Measurements from ENCODE around the gene MATK. TPM values are rescaled to one million over a fixed set of nuclear protein-coding genes. Genes with fewer than 3 reads are reported as not detected.

The MATK gene
- total and polyA plus RNA-seq, 4 donors, result 0.78 to 7.0 (median 1.8) TPM

GRCh38 chr19:3807131-3807480 lies 20.9 kb upstream of the MATK start:
- Histone ChIP-seq H3K36me3 (ENCODE audit: control insufficient read depth in 4 of 4, insufficient read depth in 3 of 4, low read depth in 1 of 4, low read length in 3 of 4) (no peaks in the 10 kb centered on the region), H3K4me3 (ENCODE audit: low read depth in 1 of 3, low read length in 3 of 3) (no peak overlapping the region), H3K9me3 (ENCODE audit: control insufficient read depth in 4 of 4, low read length in 3 of 4) (no peaks in the 10 kb centered on the region), H3K4me1 (ENCODE audit: control insufficient read depth in 4 of 4, insufficient read depth in 4 of 4, low read length in 3 of 4) (peaks cover 0 to 8% (median 0%) of the 10 kb centered on the region in 4 donors), H3K27me3 (ENCODE audit: control insufficient read depth in 4 of 4, insufficient read depth in 4 of 4, low read length in 3 of 4) (peaks cover 0 to 3% (median 0%) of the 10 kb centered on the region in 4 donors), H3K9ac (ENCODE audit: low read depth in 1 of 2, low read length in 2 of 2) (no peak overlapping the region), H3K27ac (ENCODE audit: low read depth in 1 of 2, low read length in 2 of 2) (no peak overlapping the region)
- TF ChIP-seq FOXA1 (IDR thresholded peaks at IDR 0.05), result no peak
- TF ChIP-seq, protein P1, sequence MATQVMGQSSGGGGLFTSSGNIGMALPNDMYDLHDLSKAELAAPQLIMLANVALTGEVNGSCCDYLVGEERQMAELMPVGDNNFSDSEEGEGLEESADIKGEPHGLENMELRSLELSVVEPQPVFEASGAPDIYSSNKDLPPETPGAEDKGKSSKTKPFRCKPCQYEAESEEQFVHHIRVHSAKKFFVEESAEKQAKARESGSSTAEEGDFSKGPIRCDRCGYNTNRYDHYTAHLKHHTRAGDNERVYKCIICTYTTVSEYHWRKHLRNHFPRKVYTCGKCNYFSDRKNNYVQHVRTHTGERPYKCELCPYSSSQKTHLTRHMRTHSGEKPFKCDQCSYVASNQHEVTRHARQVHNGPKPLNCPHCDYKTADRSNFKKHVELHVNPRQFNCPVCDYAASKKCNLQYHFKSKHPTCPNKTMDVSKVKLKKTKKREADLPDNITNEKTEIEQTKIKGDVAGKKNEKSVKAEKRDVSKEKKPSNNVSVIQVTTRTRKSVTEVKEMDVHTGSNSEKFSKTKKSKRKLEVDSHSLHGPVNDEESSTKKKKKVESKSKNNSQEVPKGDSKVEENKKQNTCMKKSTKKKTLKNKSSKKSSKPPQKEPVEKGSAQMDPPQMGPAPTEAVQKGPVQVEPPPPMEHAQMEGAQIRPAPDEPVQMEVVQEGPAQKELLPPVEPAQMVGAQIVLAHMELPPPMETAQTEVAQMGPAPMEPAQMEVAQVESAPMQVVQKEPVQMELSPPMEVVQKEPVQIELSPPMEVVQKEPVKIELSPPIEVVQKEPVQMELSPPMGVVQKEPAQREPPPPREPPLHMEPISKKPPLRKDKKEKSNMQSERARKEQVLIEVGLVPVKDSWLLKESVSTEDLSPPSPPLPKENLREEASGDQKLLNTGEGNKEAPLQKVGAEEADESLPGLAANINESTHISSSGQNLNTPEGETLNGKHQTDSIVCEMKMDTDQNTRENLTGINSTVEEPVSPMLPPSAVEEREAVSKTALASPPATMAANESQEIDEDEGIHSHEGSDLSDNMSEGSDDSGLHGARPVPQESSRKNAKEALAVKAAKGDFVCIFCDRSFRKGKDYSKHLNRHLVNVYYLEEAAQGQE (IDR thresholded peaks at IDR 0.05), result no peak
- TF ChIP-seq JUND (IDR thresholded peaks at IDR 0.05), result no peak
- TF ChIP-seq HNF4G (IDR thresholded peaks at IDR 0.05), result no peak
- TF ChIP-seq RXRA (IDR thresholded peaks at IDR 0.05), result no peak
- TF ChIP-seq, protein P2, sequence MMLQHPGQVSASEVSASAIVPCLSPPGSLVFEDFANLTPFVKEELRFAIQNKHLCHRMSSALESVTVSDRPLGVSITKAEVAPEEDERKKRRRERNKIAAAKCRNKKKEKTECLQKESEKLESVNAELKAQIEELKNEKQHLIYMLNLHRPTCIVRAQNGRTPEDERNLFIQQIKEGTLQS (IDR thresholded peaks at IDR 0.05), result no peak
- TF ChIP-seq YY1 (IDR thresholded peaks at IDR 0.05), result no peak
- no peak for TF ChIP-seq FOXA2 (IDR thresholded peaks at IDR 0.05)
- TF ChIP-seq, protein P3, sequence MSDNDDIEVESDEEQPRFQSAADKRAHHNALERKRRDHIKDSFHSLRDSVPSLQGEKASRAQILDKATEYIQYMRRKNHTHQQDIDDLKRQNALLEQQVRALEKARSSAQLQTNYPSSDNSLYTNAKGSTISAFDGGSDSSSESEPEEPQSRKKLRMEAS (IDR thresholded peaks at IDR 0.05), result no peak
- no peak for TF ChIP-seq NR2F2 (IDR thresholded peaks at IDR 0.05)
- TF ChIP-seq HNF4A (conservative IDR thresholded peaks at IDR 0.05), result no peak
- no peak for TF ChIP-seq CTCF (IDR thresholded peaks at IDR 0.05; ENCODE audit: low read depth, low read length, missing input control)
- TF ChIP-seq ZBTB33 (IDR thresholded peaks at IDR 0.05), result no peak
- TF ChIP-seq GABPA (IDR thresholded peaks at IDR 0.05 in 1 of 2, conservative IDR thresholded peaks at IDR 0.05 in 1 of 2), result no peak
- no peak for TF ChIP-seq EGR1 (IDR thresholded peaks at IDR 0.05; ENCODE audit: low read depth in 2 of 2)
- TF ChIP-seq SP1 (IDR thresholded peaks at IDR 0.05), result no peak
- no peak for TF ChIP-seq RAD21 (IDR thresholded peaks at IDR 0.05)
- no peak for DNase-seq (ENCODE audit: low spot score)
- 85% methylated on average over 19 of the region's 19 CpGs for WGBS

- DNase-seq (ENCODE audit: low spot score), result no peak
- Histone ChIP-seq H3K27ac (ENCODE audit: low read depth in 1 of 2, low read length in 2 of 2) (no peak overlapping the region), H3K9ac (ENCODE audit: low read depth in 1 of 2, low read length in 2 of 2) (no peak overlapping the region), H3K9me3 (ENCODE audit: control insufficient read depth in 4 of 4, low read length in 3 of 4) (no peaks in the 10 kb centered on the region), H3K36me3 (ENCODE audit: control insufficient read depth in 4 of 4, insufficient read depth in 3 of 4, low read depth in 1 of 4, low read length in 3 of 4) (no peaks in the 10 kb centered on the region), H3K27me3 (ENCODE audit: control insufficient read depth in 4 of 4, insufficient read depth in 4 of 4, low read length in 3 of 4) (peaks cover 0 to 3% (median 1%) of the 10 kb centered on the region in 4 donors), H3K4me1 (ENCODE audit: control insufficient read depth in 4 of 4, insufficient read depth in 4 of 4, low read length in 3 of 4) (peaks cover 0 to 11% (median 0%) of the 10 kb centered on the region in 4 donors), H3K4me3 (ENCODE audit: low read depth in 1 of 3, low read length in 3 of 3) (no peak overlapping the region)
- 91% methylated on average over 29 of the region's 29 CpGs for WGBS
- TF ChIP-seq ZBTB33 (IDR thresholded peaks at IDR 0.05) (no peak), YY1 (IDR thresholded peaks at IDR 0.05) (no peak), RXRA (IDR thresholded peaks at IDR 0.05) (no peak), JUND (IDR thresholded peaks at IDR 0.05) (no peak)
- TF ChIP-seq, protein P1 (IDR thresholded peaks at IDR 0.05), result no peak
These were observed 19.7 kb upstream of the MATK start for GRCh38 chr19:3805859-3806258.
